ENCODE results near the gene SCAF1. TPM values are rescaled to one million over a fixed set of nuclear protein-coding genes. Genes with fewer than 3 reads are reported as not detected.
A peak's percentile ranks its signal among the peaks of the same experiment; 100 is the strongest.

SCAF1 gene
- total RNA-seq, 1 experiment from 2014 or later: 103 TPM

DNA sequence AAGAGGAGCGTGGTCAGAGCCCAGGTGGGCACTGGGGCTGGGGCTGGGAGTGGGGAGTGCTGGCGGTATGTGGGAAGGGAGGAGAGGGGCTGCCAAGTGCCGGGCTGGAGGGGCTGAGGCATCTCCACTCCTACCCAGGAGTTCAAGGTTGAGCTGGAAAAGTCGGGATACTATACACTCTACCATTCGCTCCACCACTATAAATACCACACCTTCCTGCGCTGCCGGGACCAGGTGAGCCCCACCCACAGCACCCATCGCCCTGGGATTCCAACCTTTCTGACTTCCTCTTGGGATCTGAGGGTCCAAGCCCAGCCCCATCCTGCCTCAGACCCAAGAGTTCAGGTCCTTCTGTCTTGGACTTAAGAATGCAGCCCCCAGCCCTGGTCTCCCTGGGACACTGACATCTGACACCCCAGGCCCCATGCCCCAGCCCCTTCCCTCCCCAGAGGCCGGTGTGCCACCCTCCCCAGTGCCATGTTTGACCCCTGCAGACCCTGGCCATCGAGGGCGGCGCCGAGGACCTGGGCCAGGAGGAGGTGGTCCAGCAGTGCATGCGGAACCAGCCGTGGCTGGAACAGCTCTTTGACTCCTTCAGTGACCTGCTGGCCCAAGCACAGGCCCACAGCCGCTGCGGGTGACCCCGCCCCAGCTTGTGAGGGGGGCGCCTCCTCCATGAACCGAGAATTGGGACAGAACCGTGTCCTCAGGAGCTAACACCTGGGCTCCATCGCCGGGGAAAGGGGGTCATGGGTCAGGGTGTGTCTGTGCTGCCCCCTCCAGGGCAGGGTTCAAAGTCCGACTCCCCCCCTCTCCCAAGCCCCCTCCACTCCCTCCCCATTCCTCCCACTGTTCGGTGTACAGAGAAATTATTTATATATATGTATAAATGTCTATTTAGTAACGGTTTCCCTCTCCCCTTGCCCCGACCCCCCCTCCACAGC lies 16.8 kb upstream of the SCAF1 start:
- TF ChIP-seq PRRX2 (CRISPR knock-in tag; IDR thresholded peaks at IDR 0.05) (no peak), NFATC4 (CRISPR knock-in tag; IDR thresholded peaks at IDR 0.05) (no peak)
- TF ChIP-seq, protein P1, sequence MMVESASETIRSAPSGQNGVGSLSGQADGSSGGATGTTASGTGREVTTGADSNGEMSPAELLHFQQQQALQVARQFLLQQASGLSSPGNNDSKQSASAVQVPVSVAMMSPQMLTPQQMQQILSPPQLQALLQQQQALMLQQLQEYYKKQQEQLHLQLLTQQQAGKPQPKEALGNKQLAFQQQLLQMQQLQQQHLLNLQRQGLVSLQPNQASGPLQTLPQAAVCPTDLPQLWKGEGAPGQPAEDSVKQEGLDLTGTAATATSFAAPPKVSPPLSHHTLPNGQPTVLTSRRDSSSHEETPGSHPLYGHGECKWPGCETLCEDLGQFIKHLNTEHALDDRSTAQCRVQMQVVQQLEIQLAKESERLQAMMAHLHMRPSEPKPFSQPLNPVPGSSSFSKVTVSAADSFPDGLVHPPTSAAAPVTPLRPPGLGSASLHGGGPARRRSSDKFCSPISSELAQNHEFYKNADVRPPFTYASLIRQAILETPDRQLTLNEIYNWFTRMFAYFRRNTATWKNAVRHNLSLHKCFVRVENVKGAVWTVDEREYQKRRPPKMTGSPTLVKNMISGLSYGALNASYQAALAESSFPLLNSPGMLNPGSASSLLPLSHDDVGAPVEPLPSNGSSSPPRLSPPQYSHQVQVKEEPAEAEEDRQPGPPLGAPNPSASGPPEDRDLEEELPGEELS (CRISPR knock-in tag; IDR thresholded peaks at IDR 0.05): no peak
- TF ChIP-seq, protein P2, sequence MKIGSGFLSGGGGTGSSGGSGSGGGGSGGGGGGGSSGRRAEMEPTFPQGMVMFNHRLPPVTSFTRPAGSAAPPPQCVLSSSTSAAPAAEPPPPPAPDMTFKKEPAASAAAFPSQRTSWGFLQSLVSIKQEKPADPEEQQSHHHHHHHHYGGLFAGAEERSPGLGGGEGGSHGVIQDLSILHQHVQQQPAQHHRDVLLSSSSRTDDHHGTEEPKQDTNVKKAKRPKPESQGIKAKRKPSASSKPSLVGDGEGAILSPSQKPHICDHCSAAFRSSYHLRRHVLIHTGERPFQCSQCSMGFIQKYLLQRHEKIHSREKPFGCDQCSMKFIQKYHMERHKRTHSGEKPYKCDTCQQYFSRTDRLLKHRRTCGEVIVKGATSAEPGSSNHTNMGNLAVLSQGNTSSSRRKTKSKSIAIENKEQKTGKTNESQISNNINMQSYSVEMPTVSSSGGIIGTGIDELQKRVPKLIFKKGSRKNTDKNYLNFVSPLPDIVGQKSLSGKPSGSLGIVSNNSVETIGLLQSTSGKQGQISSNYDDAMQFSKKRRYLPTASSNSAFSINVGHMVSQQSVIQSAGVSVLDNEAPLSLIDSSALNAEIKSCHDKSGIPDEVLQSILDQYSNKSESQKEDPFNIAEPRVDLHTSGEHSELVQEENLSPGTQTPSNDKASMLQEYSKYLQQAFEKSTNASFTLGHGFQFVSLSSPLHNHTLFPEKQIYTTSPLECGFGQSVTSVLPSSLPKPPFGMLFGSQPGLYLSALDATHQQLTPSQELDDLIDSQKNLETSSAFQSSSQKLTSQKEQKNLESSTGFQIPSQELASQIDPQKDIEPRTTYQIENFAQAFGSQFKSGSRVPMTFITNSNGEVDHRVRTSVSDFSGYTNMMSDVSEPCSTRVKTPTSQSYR (CRISPR knock-in tag; IDR thresholded peaks at IDR 0.05): no peak
- CTCF ChIA-PET: interaction anchor here (0.7 to 1.3 kb wide), 3 partner anchors 15 to 113 kb away, joined by 3 to 4 read pairs (median 3); partner anchors contain the start of gene RRAS
- DNase-seq (ENCODE audit: low spot score) (no peak), ATAC-seq (peak; percentile 50; the same call in 1 of the 2 replicates)
- H3K36me3 Mint-ChIP-seq: peaks cover 33% of the 10 kb centered on the region
- no peak overlapping the region for H3K27ac Mint-ChIP-seq
- H3K4me1 Mint-ChIP-seq: no peaks in the 10 kb centered on the region
- no peak overlapping the region for H3K4me3 Mint-ChIP-seq
- H3K9me3 Mint-ChIP-seq: no peaks in the 10 kb centered on the region
- H3K27me3 Mint-ChIP-seq (ENCODE audit: low read depth): no peaks in the 10 kb centered on the region
- POLR2A ChIA-PET: interaction anchor here (0.5 to 1.1 kb wide), 2 partner anchors 15 to 65 kb away, joined by 3 to 5 read pairs; partner anchors contain the start of gene RRAS

DNA sequence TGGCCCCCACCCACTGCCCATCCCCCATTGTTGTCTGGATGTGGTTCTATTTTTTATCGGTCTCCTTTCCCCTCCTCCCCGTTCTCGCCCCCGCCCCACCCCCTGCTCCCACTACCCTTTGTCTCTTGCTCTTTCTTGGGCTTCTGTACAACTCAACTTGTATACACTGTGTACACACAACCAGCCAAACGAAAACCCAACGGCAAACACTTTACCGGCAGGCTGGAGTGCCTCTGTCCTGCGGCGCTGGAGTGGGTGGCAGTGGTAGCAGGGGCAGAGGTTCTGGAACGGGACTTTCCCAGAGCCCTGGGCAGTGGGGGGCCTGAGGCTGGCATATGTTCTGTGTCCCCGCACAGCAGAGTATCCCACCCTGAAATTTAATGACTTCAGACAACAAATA lies 15.8 kb upstream of the SCAF1 start:
- ATAC-seq: no peak
- H3K27ac Mint-ChIP-seq: no peak overlapping the region
- H3K9me3 Mint-ChIP-seq: no peaks in the 10 kb centered on the region
- POLR2A ChIA-PET: no interaction called here
- H3K4me3 Mint-ChIP-seq: no peak overlapping the region
- H3K27me3 Mint-ChIP-seq (ENCODE audit: low read depth): no peaks in the 10 kb centered on the region
- H3K36me3 Mint-ChIP-seq: peaks cover 33% of the 10 kb centered on the region
- CTCF ChIA-PET: interaction anchor here (0.7 kb wide), 1 partner anchor 114 kb away, joined by 3 read pairs; no protein-coding TSS in a partner anchor
- TF ChIP-seq, protein P1 (CRISPR knock-in tag; IDR thresholded peaks at IDR 0.05): no peak
- TF ChIP-seq ZNF317 (CRISPR knock-in tag; IDR thresholded peaks at IDR 0.05; ENCODE audit: borderline replicate concordance, low read depth): no peak
- TF ChIP-seq, protein P3, sequence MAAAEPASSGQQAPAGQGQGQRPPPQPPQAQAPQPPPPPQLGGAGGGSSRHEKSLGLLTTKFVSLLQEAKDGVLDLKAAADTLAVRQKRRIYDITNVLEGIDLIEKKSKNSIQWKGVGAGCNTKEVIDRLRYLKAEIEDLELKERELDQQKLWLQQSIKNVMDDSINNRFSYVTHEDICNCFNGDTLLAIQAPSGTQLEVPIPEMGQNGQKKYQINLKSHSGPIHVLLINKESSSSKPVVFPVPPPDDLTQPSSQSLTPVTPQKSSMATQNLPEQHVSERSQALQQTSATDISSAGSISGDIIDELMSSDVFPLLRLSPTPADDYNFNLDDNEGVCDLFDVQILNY (CRISPR knock-in tag; IDR thresholded peaks at IDR 0.05): no peak
- TF ChIP-seq NFE2L1 (CRISPR knock-in tag; IDR thresholded peaks at IDR 0.05): no peak
- DNase-seq (ENCODE audit: low spot score): no peak
- H3K4me1 Mint-ChIP-seq: peaks cover 7% of the 10 kb centered on the region

DNA sequence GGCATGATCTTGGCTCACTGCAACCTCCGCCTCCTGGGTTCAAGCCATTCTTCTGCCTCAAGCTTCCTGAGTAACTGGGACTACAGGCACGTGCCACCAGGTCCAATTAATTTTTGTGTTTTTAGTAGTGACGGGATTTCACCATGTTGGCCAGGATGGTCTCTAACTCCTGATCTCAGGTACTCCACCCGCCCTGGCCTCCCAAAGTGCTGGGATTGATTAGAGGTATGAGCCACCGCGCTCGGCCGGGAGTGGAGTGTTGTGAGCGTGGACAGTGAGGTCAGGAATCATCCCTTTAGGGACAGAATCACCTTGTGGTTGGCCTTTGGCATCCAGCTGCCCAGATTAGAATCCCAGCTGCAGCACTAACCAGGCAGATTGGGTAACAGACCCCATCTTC lies 12.3 kb upstream of the SCAF1 start:
- ChIA-PET POLR2A (interaction anchor here (3.0 kb wide), 1 partner anchor 10 kb away, joined by 18 read pairs; the partner anchor contains the start of gene RRAS), CTCF (interaction anchor here (1.1 kb wide), 1 partner anchor 14 kb away, joined by 3 read pairs; no protein-coding TSS in a partner anchor)
- H3K9me3 Mint-ChIP-seq: no peaks in the 10 kb centered on the region
- ATAC-seq (no peak), DNase-seq (ENCODE audit: low spot score) (no peak)
- no peaks in the 10 kb centered on the region for H3K27me3 Mint-ChIP-seq (ENCODE audit: low read depth)
- peak overlapping the region; percentile 92 for H3K27ac Mint-ChIP-seq
- H3K4me1 Mint-ChIP-seq: peaks cover 7% of the 10 kb centered on the region
- H3K4me3 Mint-ChIP-seq: no peak overlapping the region
- TF ChIP-seq, protein P4, sequence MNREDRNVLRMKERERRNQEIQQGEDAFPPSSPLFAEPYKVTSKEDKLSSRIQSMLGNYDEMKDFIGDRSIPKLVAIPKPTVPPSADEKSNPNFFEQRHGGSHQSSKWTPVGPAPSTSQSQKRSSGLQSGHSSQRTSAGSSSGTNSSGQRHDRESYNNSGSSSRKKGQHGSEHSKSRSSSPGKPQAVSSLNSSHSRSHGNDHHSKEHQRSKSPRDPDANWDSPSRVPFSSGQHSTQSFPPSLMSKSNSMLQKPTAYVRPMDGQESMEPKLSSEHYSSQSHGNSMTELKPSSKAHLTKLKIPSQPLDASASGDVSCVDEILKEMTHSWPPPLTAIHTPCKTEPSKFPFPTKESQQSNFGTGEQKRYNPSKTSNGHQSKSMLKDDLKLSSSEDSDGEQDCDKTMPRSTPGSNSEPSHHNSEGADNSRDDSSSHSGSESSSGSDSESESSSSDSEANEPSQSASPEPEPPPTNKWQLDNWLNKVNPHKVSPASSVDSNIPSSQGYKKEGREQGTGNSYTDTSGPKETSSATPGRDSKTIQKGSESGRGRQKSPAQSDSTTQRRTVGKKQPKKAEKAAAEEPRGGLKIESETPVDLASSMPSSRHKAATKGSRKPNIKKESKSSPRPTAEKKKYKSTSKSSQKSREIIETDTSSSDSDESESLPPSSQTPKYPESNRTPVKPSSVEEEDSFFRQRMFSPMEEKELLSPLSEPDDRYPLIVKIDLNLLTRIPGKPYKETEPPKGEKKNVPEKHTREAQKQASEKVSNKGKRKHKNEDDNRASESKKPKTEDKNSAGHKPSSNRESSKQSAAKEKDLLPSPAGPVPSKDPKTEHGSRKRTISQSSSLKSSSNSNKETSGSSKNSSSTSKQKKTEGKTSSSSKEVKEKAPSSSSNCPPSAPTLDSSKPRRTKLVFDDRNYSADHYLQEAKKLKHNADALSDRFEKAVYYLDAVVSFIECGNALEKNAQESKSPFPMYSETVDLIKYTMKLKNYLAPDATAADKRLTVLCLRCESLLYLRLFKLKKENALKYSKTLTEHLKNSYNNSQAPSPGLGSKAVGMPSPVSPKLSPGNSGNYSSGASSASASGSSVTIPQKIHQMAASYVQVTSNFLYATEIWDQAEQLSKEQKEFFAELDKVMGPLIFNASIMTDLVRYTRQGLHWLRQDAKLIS (CRISPR knock-in tag; IDR thresholded peaks at IDR 0.05; ENCODE audit: borderline replicate concordance): no peak
- TF ChIP-seq, protein P5, sequence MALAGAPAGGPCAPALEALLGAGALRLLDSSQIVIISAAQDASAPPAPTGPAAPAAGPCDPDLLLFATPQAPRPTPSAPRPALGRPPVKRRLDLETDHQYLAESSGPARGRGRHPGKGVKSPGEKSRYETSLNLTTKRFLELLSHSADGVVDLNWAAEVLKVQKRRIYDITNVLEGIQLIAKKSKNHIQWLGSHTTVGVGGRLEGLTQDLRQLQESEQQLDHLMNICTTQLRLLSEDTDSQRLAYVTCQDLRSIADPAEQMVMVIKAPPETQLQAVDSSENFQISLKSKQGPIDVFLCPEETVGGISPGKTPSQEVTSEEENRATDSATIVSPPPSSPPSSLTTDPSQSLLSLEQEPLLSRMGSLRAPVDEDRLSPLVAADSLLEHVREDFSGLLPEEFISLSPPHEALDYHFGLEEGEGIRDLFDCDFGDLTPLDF (CRISPR knock-in tag; IDR thresholded peaks at IDR 0.05): no peak
- TF ChIP-seq ZNF423 (CRISPR knock-in tag; IDR thresholded peaks at IDR 0.05): no peak
- peaks cover 14% of the 10 kb centered on the region; the same call in 1 of the 2 replicates for H3K36me3 Mint-ChIP-seq
